Ishikawa (cell line): ENCODE results near the gene MAEA.

ENCODE experiments used
- CEBPB ChIP-seq: IDR thresholded peaks from 2 replicates; pipeline ENCODE4 v1.6.1; 2012
- CREB1 ChIP-seq: IDR thresholded peaks from 2 replicates; pipeline ENCODE4 v1.6.1; 2012; ENCODE audit warnings: low read depth
- EGR1 ChIP-seq: IDR thresholded peaks from 2 replicates; pipeline ENCODE4 v1.6.1; 2012
- EP300 ChIP-seq: IDR thresholded peaks from 2 replicates; pipeline ENCODE4 v1.6.1; 2012; ENCODE audit warnings: borderline replicate concordance
- FOXM1 ChIP-seq: IDR thresholded peaks from 2 replicates; pipeline ENCODE4 v1.6.1; 2012; ENCODE audit warnings: low read depth, borderline replicate concordance
- MAX ChIP-seq: IDR thresholded peaks from 2 replicates; pipeline ENCODE4 v1.6.1; 2012
- NFIC ChIP-seq: IDR thresholded peaks from 2 replicates; pipeline ENCODE4 v1.6.1; 2012
- RAD21 ChIP-seq: IDR thresholded peaks from 2 replicates; pipeline ENCODE4 v1.6.1; 2012; ENCODE audit warnings: low read depth
- REST ChIP-seq: IDR thresholded peaks from 2 replicates; pipeline ENCODE4 v1.6.1; 2012; ENCODE audit warnings: low read depth, mild to moderate bottlenecking
- TAF1 ChIP-seq: IDR thresholded peaks from 2 replicates; pipeline ENCODE4 v1.6.1; 2012; ENCODE audit warnings: low read depth, mild to moderate bottlenecking
- TCF12 ChIP-seq: IDR thresholded peaks from 2 replicates; pipeline ENCODE4 v1.6.1; 2012; ENCODE audit warnings: low read depth
- TEAD4 ChIP-seq: IDR thresholded peaks from 2 replicates; pipeline ENCODE4 v1.6.1; 2012
- USF1 ChIP-seq: IDR thresholded peaks from 2 replicates; pipeline ENCODE4 v1.6.1; 2012
- YY1 ChIP-seq: IDR thresholded peaks from 2 replicates; pipeline ENCODE4 v1.6.1; 2012; ENCODE audit warnings: low read depth
- ZBTB7A ChIP-seq: IDR thresholded peaks from 2 replicates; pipeline ENCODE4 v1.6.1; 2012; ENCODE audit warnings: low read depth

The MAEA gene

GRCh38 chr4:1376391-1376840 is 86.7 kb downstream of the MAEA start:
- TF ChIP-seq TCF12 (no peak), NFIC (no peak), TEAD4 (no peak), YY1 (no peak), EP300 (no peak), REST (no peak), CEBPB (no peak), CREB1 (no peak), ZBTB7A (no peak), FOXM1 (no peak), RAD21 (no peak), MAX (no peak), TAF1 (no peak), EGR1 (no peak), USF1 (no peak)

GRCh38 chr4:1376841-1377605 is 87.3 kb downstream of the MAEA start:
- TF ChIP-seq TCF12 (no peak), ZBTB7A (no peak), MAX (no peak), FOXM1 (no peak), TAF1 (no peak), EP300 (no peak), CREB1 (no peak), USF1 (no peak)

- TF ChIP-seq RAD21 (no peak), MAX (no peak), YY1 (no peak), USF1 (no peak), TEAD4 (no peak), EGR1 (no peak), NFIC (no peak), FOXM1 (no peak), TAF1 (no peak), CREB1 (no peak), EP300 (no peak), ZBTB7A (no peak), TCF12 (no peak), CEBPB (no peak), REST (no peak)
Measured at GRCh38 chr4:1377606-1378261, 88.0 kb downstream of the MAEA start.

- no peak for TF ChIP-seq TCF12
Measured at GRCh38 chr4:1378559-1379231, 89.0 kb downstream of the MAEA start.

GRCh38 chr4:1379351-1379781 is 89.7 kb downstream of the MAEA start:
- no peak for TF ChIP-seq NFIC
- TF ChIP-seq EP300 = no peak
- TF ChIP-seq RAD21 = no peak
- TF ChIP-seq TCF12 = no peak
- no peak for TF ChIP-seq EGR1
- no peak for TF ChIP-seq MAX
- TF ChIP-seq TEAD4 = no peak
- TF ChIP-seq TAF1 = no peak
- no peak for TF ChIP-seq REST
- TF ChIP-seq CEBPB = no peak
- TF ChIP-seq CREB1 = no peak
